ENCODE measurements around the gene SELENOO. TPM values are rescaled to one million over a fixed set of nuclear protein-coding genes. Genes with fewer than 3 reads are reported as not detected.

SELENOO gene
- total and polyA plus RNA-seq, 4 donors: 15.6 to 30.3 (median 24.1) TPM

DNA sequence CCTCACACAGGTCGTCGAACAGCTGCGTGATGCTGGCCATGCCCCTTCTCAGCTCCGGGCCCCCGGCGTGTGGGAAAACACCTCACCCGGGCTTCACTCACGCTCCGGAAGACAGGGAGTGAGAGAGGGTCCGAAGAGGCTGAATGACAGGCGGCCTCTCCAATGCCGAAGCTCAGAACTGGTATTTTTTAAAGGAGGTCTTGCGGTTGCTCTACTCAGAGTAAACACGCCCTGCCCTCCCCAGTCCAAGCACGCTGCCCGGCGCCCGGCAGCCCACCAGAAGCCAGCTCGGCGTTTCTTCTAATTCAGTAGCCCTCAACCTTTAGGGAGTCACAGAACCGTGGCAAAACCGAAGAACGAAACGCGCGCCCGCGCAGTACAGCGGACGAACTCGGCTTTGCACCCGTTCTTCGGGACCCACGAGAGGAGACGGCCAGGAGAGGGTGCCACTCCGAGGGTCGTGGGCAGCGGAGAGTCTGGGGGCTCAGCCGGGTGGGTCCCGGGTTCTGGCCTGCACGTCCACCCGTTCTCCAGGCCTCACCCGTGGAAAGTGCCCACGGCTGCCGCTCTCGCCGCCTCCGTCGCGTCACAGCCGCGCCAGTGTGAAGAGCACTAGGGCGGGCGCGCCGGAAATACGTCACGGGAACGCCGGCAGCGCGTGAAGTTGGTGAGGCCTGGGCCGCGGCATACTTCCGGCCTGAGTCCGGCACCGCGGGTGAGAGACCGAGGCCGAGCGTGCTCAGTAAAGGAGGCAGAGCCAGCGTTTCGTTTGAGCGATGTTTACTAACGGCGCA lies 43.8 kb downstream of the SELENOO start, which contains the start of gene TUBGCP6:
TUBGCP6 (minus strand) TSS at position 604 of the 794 bp plus-strand sequence; CDS start at position 40, 564 bp downstream.
- H3K27me3 ChIP-seq (ENCODE audit: control insufficient read depth in 3 of 3, insufficient read depth in 3 of 3, low read length in 2 of 3): no peaks in the 10 kb centered on the region
- 0% methylated on average over 74 to 76 of the region's 76 CpGs for WGBS, 2 donors
- peak within 1 kb of the TSS; percentile 63 to 71 for H3K9ac ChIP-seq (ENCODE audit: insufficient read depth in 1 of 2, low read length in 2 of 2)
- DNase-seq: peak; percentile 94 to 96 (median 94)
- ATAC-seq (ENCODE audit: insufficient read depth, low FRiP score): peak; percentile 87
- peak within 1 kb of the TSS; percentile 82 to 97 for H3K27ac ChIP-seq (ENCODE audit: low read depth in 1 of 2, low read length in 1 of 2)
- TF ChIP-seq, protein P1, sequence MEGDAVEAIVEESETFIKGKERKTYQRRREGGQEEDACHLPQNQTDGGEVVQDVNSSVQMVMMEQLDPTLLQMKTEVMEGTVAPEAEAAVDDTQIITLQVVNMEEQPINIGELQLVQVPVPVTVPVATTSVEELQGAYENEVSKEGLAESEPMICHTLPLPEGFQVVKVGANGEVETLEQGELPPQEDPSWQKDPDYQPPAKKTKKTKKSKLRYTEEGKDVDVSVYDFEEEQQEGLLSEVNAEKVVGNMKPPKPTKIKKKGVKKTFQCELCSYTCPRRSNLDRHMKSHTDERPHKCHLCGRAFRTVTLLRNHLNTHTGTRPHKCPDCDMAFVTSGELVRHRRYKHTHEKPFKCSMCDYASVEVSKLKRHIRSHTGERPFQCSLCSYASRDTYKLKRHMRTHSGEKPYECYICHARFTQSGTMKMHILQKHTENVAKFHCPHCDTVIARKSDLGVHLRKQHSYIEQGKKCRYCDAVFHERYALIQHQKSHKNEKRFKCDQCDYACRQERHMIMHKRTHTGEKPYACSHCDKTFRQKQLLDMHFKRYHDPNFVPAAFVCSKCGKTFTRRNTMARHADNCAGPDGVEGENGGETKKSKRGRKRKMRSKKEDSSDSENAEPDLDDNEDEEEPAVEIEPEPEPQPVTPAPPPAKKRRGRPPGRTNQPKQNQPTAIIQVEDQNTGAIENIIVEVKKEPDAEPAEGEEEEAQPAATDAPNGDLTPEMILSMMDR (IDR thresholded peaks at IDR 0.05; ENCODE audit: control extremely low read depth, extremely low read depth): no peak
- peaks cover 0 to 20% (median 19%) of the 10 kb centered on the region in 4 donors for H3K36me3 ChIP-seq (ENCODE audit: control insufficient read depth in 4 of 4, insufficient read depth in 4 of 4, low read length in 4 of 4)
- H3K4me1 ChIP-seq (ENCODE audit: control insufficient read depth in 5 of 5, insufficient read depth in 5 of 5, low read length in 5 of 5): peaks cover under 1 to 40% (median 7%) of the 10 kb centered on the region in 5 donors
- H3K4me3 ChIP-seq: peak within 1 kb of the TSS; percentile 71
- no peaks in the 10 kb centered on the region for H3K9me3 ChIP-seq (ENCODE audit: control insufficient read depth in 4 of 4, insufficient read depth in 3 of 4, low read length in 3 of 4)

DNA sequence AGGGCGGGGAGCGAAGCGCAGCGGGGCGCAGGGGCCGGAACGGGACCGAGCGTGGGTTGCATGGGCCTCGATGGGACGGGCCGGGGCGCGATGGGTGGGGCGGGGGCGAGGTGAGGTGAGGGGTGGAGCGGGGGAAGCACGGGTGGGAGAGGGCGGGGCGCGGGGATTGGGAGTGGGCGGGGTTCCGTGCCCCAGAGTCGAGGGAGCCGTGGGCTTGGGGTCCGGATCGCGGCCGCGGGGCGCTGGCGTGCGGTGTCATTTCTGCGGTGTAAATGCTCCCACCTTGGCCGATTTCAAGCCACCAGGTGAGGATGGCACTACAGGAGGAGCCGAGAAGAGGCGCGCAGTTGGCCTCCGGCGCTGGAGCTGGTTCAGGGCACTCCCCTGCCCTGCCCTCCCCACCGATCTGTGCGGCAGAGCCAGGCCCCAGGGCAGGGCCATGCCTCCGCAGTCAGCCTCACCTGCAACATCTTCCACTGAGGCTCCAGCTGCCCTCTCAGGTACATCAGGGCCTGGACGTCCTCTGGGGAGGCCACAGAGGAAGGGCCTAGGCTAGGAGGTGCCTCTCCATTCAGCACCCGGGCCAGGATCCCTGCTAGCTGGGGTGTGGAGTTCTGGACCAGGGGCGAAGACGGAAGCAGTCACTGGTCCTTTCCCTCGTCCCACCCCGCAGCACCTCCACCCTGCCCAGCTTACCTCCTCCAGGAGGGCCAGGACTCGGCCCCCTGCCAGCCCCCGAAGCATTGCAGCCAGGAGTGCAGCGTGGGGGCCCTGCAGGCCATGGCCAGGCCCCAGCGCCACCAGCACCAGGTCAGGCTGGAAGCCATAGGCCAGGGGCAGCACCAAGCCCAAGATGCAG lies 44.6 kb downstream of the SELENOO start:
- H3K27ac ChIP-seq (ENCODE audit: low read depth in 1 of 2, low read length in 1 of 2): peak overlapping the region; percentile 82 to 97
- H3K9me3 ChIP-seq (ENCODE audit: control insufficient read depth in 4 of 4, insufficient read depth in 3 of 4, low read length in 3 of 4): no peaks in the 10 kb centered on the region
- peak overlapping the region; percentile 63 to 67 for H3K9ac ChIP-seq (ENCODE audit: insufficient read depth in 1 of 2, low read length in 2 of 2)
- no peaks in the 10 kb centered on the region for H3K27me3 ChIP-seq (ENCODE audit: control insufficient read depth in 3 of 3, insufficient read depth in 3 of 3, low read length in 2 of 3)
- WGBS, 2 donors: 15 to 16% methylated on average over 42 to 53 of the region's 53 CpGs
- peaks cover 0 to 16% (median 12%) of the 10 kb centered on the region in 4 donors for H3K36me3 ChIP-seq (ENCODE audit: control insufficient read depth in 4 of 4, insufficient read depth in 4 of 4, low read length in 4 of 4)
- H3K4me3 ChIP-seq: peak overlapping the region; percentile 71
- TF ChIP-seq, protein P1 (IDR thresholded peaks at IDR 0.05; ENCODE audit: control extremely low read depth, extremely low read depth): no peak
- ATAC-seq (ENCODE audit: insufficient read depth, low FRiP score) (peak; percentile 36), DNase-seq (no peak)
- peaks cover 8 to 47% (median 11%) of the 10 kb centered on the region in 5 donors for H3K4me1 ChIP-seq (ENCODE audit: control insufficient read depth in 5 of 5, insufficient read depth in 5 of 5, low read length in 5 of 5)

DNA sequence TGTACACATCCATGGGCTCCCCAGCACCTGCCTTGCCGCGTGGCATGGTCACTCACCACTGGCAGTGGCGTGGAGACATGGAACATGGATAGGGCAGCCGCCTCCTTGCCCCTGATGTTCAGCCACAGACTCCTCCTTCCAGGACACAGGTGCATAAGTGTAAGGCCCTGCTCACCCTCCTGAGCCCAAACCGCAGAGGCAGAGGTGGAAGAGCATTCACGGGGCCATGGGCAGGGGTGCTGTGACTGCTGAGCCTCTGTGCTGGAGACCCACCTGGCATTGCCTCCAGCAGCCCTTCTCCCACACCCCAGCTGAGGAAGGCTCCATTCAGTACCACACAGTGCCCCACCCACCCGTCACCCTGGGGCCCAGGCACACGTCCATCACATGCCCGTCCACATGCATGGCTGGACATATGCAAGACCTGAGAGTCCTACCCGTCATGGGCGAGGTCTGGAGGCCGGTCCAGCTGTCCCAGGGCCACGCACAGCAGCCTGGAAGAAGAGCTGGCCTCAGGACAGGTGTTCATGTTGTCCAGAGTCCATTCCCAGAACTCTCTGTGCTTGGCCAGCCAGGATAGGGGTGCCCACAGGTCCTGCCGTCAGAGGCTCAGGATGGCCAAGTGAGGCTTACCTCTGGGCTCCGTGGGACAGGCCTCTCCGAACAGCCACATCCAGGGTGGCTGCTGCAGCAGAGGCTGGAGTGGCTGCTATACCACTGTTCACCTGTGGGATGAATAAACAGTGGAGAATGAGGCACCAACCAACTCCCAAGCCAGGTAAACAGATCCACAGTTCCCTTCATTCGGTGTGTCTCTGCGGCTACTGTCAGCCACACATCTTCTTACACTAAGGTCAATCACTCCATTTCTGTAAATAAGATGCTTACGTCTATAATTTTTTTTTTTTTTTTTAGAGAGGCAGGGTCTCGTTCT lies 45.7 kb downstream of the SELENOO start:
- Histone ChIP-seq H3K4me3 (no peak overlapping the region), H3K27me3 (ENCODE audit: control insufficient read depth in 3 of 3, insufficient read depth in 3 of 3, low read length in 2 of 3) (no peaks in the 10 kb centered on the region), H3K36me3 (ENCODE audit: control insufficient read depth in 4 of 4, insufficient read depth in 4 of 4, low read length in 4 of 4) (peaks cover 0 to 16% (median 12%) of the 10 kb centered on the region in 4 donors), H3K9me3 (ENCODE audit: control insufficient read depth in 4 of 4, insufficient read depth in 3 of 4, low read length in 3 of 4) (no peaks in the 10 kb centered on the region), H3K27ac (ENCODE audit: low read depth in 1 of 2, low read length in 1 of 2) (peak overlapping the region in 1 of 2 donors; percentile 11), H3K4me1 (ENCODE audit: control insufficient read depth in 5 of 5, insufficient read depth in 5 of 5, low read length in 5 of 5) (peaks cover 7 to 45% (median 9%) of the 10 kb centered on the region in 5 donors), H3K9ac (ENCODE audit: insufficient read depth in 1 of 2, low read length in 2 of 2) (no peak overlapping the region)
- TF ChIP-seq, protein P1 (IDR thresholded peaks at IDR 0.05; ENCODE audit: control extremely low read depth, extremely low read depth): no peak
- ATAC-seq (ENCODE audit: insufficient read depth, low FRiP score) (no peak), DNase-seq (no peak)
- 89% methylated on average over 20 of the region's 20 CpGs for WGBS, 2 donors

Measured in lung (tissue), 12 donors.